CD4-positive, alpha-beta T cell treated with Interferon alpha-2 for 1 hour (primary cell): ENCODE data around the gene MGLL.

Experiments used
- DNase-seq, 2 donors: peaks; one replicate each; pipeline ENCODE4 v3.0.0-alpha.2; 2020 to 2022

The MGLL gene

GRCh38 chr3:127834771-127835170 lies 12.5 kb upstream of the MGLL start:
- DNase-seq = no peak

- DNase-seq = no peak
Observed at GRCh38 chr3:127833281-127834032, 11.1 kb upstream of the MGLL start.

GRCh38 chr3:127831723-127832172 lies 9.4 kb upstream of the MGLL start:
- DNase-seq = peak; percentile 13 to 31

- DNase-seq = no peak
Observed at GRCh38 chr3:127829537-127829936, 7.2 kb upstream of the MGLL start.

GRCh38 chr3:127827808-127828207 lies 5.5 kb upstream of the MGLL start:
- no peak for DNase-seq

- DNase-seq = no peak
Observed at GRCh38 chr3:127825756-127826155, 3.4 kb upstream of the MGLL start.

- DNase-seq = no peak
Observed at GRCh38 chr3:127824151-127824825, 2.0 kb upstream of the MGLL start.

GRCh38 chr3:127823426-127823857 lies 1.1 kb upstream of the MGLL start:
- no peak for DNase-seq

GRCh38 chr3:127822682-127823425 lies 539 bp upstream of the MGLL start:
- DNase-seq = peak; percentile 9 to 14

- DNase-seq = peak in 1 of 2 donors; percentile 20
Observed at GRCh38 chr3:127821394-127821793, 921 bp downstream of the MGLL start.

GRCh38 chr3:127820826-127821313 lies 1.4 kb downstream of the MGLL start:
- no peak for DNase-seq

GRCh38 chr3:127820221-127820825 lies 2.0 kb downstream of the MGLL start:
- no peak for DNase-seq

- no peak for DNase-seq
Observed at GRCh38 chr3:127819656-127820055, 2.7 kb downstream of the MGLL start.

GRCh38 chr3:127819086-127819485 lies 3.2 kb downstream of the MGLL start:
- no peak for DNase-seq

- DNase-seq = no peak
Observed at GRCh38 chr3:127817406-127817841, 4.9 kb downstream of the MGLL start.

- no peak for DNase-seq
Observed at GRCh38 chr3:127816783-127817405, 5.4 kb downstream of the MGLL start.

- no peak for DNase-seq
Observed at GRCh38 chr3:127815641-127816605, 6.4 kb downstream of the MGLL start.

- DNase-seq = no peak
Observed at GRCh38 chr3:127815001-127815400, 7.3 kb downstream of the MGLL start.

GRCh38 chr3:127814325-127814781 lies 8.0 kb downstream of the MGLL start:
- no peak for DNase-seq

GRCh38 chr3:127812151-127812550 lies 10.2 kb downstream of the MGLL start:
- no peak for DNase-seq

GRCh38 chr3:127811717-127812116 lies 10.6 kb downstream of the MGLL start:
- no peak for DNase-seq
